Activated T-helper 17 cell treated with anti-CD3 and anti-CD28 coated beads, Interleukin-2, amount 50 U/mL, for 72 hours (primary cell): ENCODE results near the gene NTF3. TPM values are rescaled to one million over a fixed set of nuclear protein-coding genes. Genes with fewer than 3 reads are reported as not detected.

Experiments
- ATAC-seq: fragments of 150-1000 bp; cut with Tn5 transposase; replicated peaks from 2 replicates; pipeline ENCODE4 v1.10.0; 2021; ENCODE audit warnings: mild to moderate bottlenecking, moderate library complexity
- H3K27ac Mint-ChIP-seq: one replicate; pipeline ENCODE4 v1.8.0; 2022; ENCODE audit warnings: mixed read lengths
- H3K27me3 Mint-ChIP-seq: one replicate; pipeline ENCODE4 v1.8.0; 2022; ENCODE audit warnings: mixed read lengths
- H3K36me3 Mint-ChIP-seq: one replicate; pipeline ENCODE4 v1.8.0; 2022; ENCODE audit warnings: low read depth, mild to moderate bottlenecking, mixed read lengths
- H3K4me1 Mint-ChIP-seq: one replicate; pipeline ENCODE4 v1.8.0; 2022; ENCODE audit warnings: mixed read lengths
- H3K4me3 Mint-ChIP-seq: one replicate; pipeline ENCODE4 v1.8.0; 2022; ENCODE audit warnings: mild to moderate bottlenecking, mixed read lengths
- H3K9me3 Mint-ChIP-seq: one replicate; pipeline ENCODE4 v1.8.0; 2022; ENCODE audit warnings: mixed read lengths
- total RNA-seq, 2 donors: library from RNA; stranded (reverse); gene quantifications; one replicate each; pipeline ENCODE4 v1.2.3, GENCODE V29; 2022

Gene NTF3
- total RNA-seq, 2 donors from 2014 or later = not detected

DNA sequence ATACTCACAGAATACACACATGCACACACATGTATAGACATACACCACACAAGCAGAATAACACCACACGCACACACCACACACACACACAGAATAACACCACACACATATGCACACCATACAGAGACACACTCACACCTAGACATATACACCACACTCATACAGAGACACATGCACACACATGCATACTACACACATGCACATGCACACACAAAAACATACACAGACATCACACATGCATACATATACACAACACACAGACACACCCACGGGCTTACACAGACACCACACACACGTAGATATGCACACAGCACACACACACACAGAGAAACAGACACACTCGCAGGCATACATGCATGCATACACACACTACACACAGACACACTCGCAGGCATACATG, 49.7 kb downstream of the NTF3 start:
- Mint-ChIP-seq H3K4me1 (no peaks in the 10 kb centered on the region), H3K27me3 (no peaks in the 10 kb centered on the region), H3K27ac (no peak overlapping the region), H3K36me3 (no peaks in the 10 kb centered on the region), H3K4me3 (no peak overlapping the region), H3K9me3 (no peaks in the 10 kb centered on the region)
- no peak for ATAC-seq

DNA sequence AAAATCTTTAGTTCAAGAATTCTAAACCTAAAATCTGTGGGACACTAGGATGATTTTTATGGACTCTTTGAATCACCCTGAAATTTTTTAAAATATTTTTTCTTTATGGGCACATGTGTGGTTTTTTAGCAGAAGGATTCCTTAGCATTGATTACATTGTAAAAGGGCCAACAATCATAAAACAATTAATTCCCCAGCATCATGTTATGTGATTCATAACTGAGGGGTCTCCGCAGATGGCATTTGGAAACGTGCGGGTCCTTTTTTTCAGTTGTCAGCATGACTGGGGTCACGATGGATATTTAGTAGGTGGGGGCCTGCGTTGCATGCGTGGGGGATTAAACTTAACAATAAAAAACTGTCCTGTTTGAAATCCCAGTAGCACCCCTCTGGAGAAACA, 52.5 kb downstream of the NTF3 start:
- no peak for ATAC-seq
- Mint-ChIP-seq H3K4me3 (no peak overlapping the region), H3K36me3 (no peaks in the 10 kb centered on the region), H3K9me3 (no peaks in the 10 kb centered on the region), H3K27ac (no peak overlapping the region), H3K4me1 (no peaks in the 10 kb centered on the region), H3K27me3 (peaks cover 3% of the 10 kb centered on the region)

DNA sequence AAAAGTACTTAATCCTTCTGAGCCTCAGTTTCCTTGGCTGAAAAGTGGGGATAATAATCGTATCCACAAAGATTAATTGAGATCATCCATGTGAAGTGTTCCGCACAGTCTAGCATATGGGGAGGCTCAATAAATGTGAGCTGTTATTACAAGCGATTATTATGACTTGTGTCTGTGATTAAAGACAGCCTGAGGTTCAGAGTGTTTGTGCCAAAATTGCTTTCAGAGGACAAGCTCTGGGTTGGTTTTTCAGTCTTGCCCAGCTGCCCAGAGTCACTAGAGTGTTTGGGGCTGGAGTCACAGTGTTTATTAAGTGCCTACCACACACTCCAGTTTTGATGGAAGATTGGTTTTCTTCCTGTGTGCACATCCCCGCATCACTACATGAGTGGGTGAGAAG, 53.5 kb downstream of the NTF3 start:
- Mint-ChIP-seq H3K4me1 (no peaks in the 10 kb centered on the region), H3K27me3 (peaks cover 3% of the 10 kb centered on the region)
- no peak for ATAC-seq

DNA sequence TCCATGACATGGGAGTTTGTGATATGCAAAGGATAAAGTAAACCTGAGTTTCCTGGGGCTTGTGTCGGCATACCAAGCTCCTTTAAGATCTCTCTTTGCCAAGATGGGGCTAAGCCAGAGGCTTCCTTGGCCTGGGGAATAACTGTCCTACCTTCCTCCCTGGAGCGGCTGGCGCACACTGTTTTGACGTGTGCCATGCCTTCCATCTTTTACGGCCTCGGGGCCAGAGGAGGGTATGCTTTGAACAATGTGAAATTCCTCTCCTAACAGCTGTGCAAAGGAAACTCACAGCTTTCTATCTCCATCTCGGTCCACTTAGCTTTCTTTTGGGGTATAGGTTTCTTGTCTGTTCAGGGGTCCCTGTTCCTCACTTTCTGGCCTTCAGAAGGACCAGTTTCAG, 55.2 kb downstream of the NTF3 start:
- no peaks in the 10 kb centered on the region for H3K36me3 Mint-ChIP-seq
- H3K27me3 Mint-ChIP-seq = peaks cover 3% of the 10 kb centered on the region
- no peak for ATAC-seq
- no peaks in the 10 kb centered on the region for H3K9me3 Mint-ChIP-seq
- no peak overlapping the region for H3K4me3 Mint-ChIP-seq
- no peaks in the 10 kb centered on the region for H3K4me1 Mint-ChIP-seq
- no peak overlapping the region for H3K27ac Mint-ChIP-seq

More for the DNA sequence above, 53.5 kb downstream of the NTF3 start:
- H3K4me3 Mint-ChIP-seq = no peak overlapping the region
- no peaks in the 10 kb centered on the region for H3K36me3 Mint-ChIP-seq
- no peaks in the 10 kb centered on the region for H3K9me3 Mint-ChIP-seq
- H3K27ac Mint-ChIP-seq = no peak overlapping the region

DNA sequence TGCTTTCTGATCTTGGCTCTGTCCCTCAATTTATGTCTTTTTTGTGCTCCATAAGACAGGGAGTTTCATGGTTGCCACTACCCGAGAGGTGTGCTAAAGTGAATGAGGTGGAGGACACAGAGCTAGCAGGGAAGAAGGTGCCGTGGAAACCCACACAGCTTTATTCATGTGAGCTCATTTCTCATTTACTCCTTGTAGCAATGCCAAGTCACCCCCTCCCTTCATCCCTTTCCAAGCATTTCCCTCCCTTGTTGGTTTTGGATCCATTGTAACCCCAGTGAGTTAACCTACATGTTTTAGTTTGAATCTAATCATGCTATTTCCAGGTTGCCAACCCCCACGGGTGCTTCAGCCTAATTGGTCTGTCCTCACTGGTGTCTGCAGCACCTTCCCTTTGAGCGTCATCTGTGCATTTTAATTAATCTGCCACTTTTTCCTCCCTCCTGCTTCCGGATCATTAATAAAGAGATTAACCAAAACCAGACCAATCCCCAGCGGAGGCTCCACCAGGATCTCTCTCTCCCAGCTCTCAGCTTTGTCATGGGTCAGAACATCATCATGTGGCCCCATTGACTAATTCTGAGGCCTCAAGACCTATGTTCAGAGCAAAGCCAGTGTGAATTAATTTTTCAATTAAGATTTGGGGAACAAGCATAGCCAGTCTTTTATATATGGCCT, 56.2 kb downstream of the NTF3 start:
- ATAC-seq = no peak
- Mint-ChIP-seq H3K4me1 (no peaks in the 10 kb centered on the region), H3K27ac (no peak overlapping the region), H3K4me3 (no peak overlapping the region), H3K9me3 (no peaks in the 10 kb centered on the region), H3K27me3 (peaks cover 3% of the 10 kb centered on the region), H3K36me3 (no peaks in the 10 kb centered on the region)

DNA sequence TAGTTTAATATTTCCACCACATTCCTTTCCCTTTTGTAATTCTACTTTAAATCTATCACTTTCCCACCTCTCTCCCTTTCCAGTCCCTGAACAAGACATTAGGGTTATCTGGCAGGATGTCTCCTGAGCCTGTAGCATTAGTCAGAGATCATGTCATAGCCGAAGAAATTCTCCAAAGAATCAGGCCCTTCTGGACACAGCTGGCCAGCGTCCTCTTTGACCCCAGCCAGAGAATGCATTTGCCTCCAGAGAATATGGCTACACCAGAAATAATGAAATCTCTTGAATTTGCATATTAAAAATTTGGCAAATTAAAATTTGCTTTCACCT, 56.7 kb downstream of the NTF3 start:
- ATAC-seq = no peak
- Mint-ChIP-seq H3K27me3 (peaks cover 3% of the 10 kb centered on the region), H3K27ac (no peak overlapping the region), H3K4me1 (no peaks in the 10 kb centered on the region), H3K4me3 (no peak overlapping the region), H3K9me3 (no peaks in the 10 kb centered on the region), H3K36me3 (no peaks in the 10 kb centered on the region)

DNA sequence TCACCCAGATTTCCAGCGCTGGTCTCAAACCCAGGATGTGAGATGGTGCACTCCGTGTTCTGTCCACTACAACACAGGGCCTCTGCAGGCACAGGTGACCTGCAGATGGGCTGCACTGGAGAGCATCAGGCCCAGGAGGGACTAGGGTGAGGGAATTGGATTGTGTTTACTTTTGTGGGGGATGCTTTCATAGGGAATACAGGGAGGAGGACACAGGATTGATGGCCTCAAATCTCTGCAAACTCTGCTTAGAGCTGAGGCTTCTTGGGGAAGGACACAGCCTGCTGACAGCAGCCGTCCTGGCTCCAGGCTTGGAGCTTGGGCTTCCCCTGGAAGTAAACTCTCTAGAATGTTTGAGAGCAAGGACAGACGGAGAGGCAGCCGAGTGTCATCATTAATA, 57.1 kb downstream of the NTF3 start:
- H3K27ac Mint-ChIP-seq = no peak overlapping the region
- no peaks in the 10 kb centered on the region for H3K36me3 Mint-ChIP-seq
- H3K9me3 Mint-ChIP-seq = no peaks in the 10 kb centered on the region
- peaks cover 3% of the 10 kb centered on the region for H3K27me3 Mint-ChIP-seq
- no peak for ATAC-seq
- H3K4me1 Mint-ChIP-seq = no peaks in the 10 kb centered on the region
- H3K4me3 Mint-ChIP-seq = no peak overlapping the region

DNA sequence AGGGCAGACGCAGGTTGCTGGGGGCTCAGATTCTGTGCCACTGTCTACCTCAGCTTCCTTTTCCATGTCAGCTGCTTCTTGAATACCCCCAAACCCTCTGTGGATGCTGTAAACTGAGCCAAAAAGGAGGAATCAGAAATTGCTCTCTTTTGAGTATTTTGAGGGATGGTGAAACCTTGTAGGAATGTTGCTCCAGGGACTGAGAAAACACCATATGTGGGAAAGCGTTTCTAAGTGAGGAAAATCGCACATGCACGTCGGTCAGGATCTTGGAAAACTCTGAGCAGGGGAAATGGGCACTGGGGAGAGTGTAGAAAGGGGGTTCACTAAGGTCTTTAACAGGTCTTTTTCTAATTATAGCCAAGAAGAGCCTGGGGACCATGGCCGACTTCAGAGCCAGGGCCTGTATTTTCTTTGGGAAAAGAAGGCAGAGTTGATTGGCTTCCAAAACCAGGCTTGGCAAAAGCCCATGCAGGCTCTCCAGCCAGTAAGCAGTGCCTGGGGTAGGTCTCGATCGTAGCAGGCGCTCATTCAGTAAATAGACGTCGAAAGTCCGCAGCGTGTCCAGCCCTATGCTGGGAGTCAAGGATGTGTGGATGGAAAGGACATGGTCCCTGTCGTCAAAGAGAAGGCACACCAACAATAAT, 58.0 kb downstream of the NTF3 start:
- no peak for ATAC-seq
- Mint-ChIP-seq H3K27me3 (peaks cover 3% of the 10 kb centered on the region), H3K36me3 (no peaks in the 10 kb centered on the region), H3K4me1 (no peaks in the 10 kb centered on the region), H3K4me3 (no peak overlapping the region), H3K27ac (no peak overlapping the region), H3K9me3 (no peaks in the 10 kb centered on the region)

DNA sequence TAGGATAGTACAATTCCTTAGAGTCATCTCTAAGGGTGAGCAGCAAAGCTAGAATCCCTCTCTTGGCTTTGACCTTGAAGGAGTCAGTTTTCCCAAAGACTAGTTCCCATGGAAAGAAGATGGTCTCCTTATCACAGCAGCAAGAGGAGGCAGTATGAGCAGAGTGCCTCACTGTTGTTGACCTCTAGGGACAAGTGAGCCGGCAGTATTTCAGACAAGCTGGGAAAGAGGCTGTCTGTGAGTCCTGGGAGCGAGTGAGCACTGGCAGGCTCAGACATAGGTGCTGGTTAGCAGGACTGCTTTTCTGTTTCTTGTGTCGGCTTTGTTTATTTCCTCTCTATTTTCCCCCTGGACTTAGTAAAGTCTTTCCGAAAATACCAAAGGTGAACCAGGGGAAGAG, 60.7 kb downstream of the NTF3 start:
- no peak for ATAC-seq
- Mint-ChIP-seq H3K27me3 (peaks cover 3% of the 10 kb centered on the region), H3K4me1 (no peaks in the 10 kb centered on the region)

DNA sequence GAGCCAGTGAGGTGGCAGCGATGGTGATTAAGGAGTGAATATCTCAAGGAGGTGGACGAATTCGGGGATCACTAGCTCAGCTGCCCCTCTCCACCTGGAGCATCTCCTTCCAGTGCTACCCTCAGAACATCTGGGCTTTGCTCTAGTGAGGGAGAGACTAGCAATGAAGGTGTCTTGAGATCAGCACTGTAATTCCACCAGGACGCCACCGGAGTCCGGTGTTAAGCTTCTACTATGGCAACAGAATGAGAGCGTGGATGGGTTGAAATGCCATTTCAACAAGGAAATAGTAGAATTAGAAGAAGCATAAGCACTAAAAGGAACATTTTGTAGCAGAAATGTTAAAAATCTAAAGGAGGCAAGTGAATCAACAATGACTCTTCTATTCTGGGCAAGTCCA, 61.1 kb downstream of the NTF3 start:
- H3K36me3 Mint-ChIP-seq = no peaks in the 10 kb centered on the region
- ATAC-seq = no peak
- no peak overlapping the region for H3K4me3 Mint-ChIP-seq
- H3K27ac Mint-ChIP-seq = no peak overlapping the region
- H3K4me1 Mint-ChIP-seq = no peaks in the 10 kb centered on the region
- H3K27me3 Mint-ChIP-seq = peaks cover 3% of the 10 kb centered on the region
- no peaks in the 10 kb centered on the region for H3K9me3 Mint-ChIP-seq

More for the DNA sequence above, 60.7 kb downstream of the NTF3 start:
- Mint-ChIP-seq H3K9me3 (no peaks in the 10 kb centered on the region), H3K36me3 (no peaks in the 10 kb centered on the region), H3K4me3 (no peak overlapping the region), H3K27ac (no peak overlapping the region)

DNA sequence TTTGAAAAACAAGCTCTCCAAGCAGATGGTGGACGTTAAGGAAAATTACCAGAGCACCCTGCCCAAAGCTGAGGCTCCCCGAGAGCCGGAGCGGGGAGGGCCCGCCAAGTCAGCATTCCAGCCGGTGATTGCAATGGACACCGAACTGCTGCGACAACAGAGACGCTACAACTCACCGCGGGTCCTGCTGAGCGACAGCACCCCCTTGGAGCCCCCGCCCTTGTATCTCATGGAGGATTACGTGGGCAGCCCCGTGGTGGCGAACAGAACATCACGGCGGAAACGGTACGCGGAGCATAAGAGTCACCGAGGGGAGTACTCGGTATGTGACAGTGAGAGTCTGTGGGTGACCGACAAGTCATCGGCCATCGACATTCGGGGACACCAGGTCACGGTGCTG, 62.4 kb downstream of the NTF3 start:
- no peak overlapping the region for H3K4me3 Mint-ChIP-seq
- ATAC-seq = no peak
- H3K27ac Mint-ChIP-seq = no peak overlapping the region
- no peaks in the 10 kb centered on the region for H3K9me3 Mint-ChIP-seq
- H3K27me3 Mint-ChIP-seq = peaks cover 4% of the 10 kb centered on the region
- H3K36me3 Mint-ChIP-seq = no peaks in the 10 kb centered on the region
- no peaks in the 10 kb centered on the region for H3K4me1 Mint-ChIP-seq

DNA sequence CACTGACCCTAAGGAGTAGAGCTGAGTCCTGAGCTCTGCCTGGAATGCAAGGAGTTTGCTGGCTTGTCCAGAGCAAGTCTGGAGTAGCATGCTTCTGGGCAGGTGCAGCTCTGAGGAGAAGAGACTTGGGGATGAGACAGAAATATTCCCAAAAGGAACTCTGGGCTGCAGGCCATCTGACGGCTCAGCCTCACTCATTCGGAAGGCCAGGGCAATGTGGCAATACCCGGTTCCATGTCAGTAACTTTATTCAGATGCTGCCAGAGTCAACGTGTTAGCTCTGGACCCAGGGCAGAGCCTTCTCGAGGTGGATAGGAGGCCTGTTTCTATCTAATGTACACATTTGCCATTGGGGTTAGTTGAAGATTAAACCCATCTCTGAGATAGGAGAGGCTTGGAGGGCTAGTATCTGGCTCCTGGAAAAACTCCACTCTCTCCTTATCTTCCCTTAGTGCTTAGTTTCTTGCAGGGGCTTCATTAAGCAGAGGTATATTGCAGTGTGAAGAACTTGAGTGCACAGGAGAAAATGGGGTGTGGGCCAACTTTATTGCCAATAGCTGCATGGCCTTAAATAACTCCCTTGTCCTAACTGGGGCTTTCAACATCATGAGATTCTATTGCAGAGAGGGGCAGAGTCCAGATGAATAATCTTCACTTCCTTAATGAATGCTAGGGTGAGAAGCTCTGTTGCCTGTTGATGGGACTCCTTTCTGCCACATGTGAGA, 65.6 kb downstream of the NTF3 start:
- Mint-ChIP-seq H3K4me3 (no peak overlapping the region), H3K9me3 (no peaks in the 10 kb centered on the region), H3K36me3 (no peaks in the 10 kb centered on the region), H3K4me1 (no peaks in the 10 kb centered on the region), H3K27me3 (peaks cover 11% of the 10 kb centered on the region), H3K27ac (no peak overlapping the region)
- ATAC-seq = no peak

DNA sequence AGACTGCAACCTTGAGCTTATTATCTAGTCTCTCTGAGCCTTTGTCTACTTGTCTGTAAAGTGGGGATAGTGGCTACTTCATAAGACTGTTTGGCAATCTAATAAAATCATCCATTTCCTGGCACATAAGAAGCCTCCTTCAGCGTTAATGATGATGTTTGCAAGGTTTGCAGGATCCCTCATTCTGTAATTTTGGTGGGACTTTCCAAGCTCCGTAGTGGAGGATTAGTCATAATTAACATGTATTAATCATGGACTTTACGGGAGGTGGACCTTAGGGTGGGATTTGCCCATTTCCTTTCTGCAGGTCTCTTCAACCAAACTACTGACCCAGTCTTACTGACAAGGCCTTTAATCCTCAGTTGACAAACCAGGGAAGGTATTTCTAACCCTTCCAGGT, 66.2 kb downstream of the NTF3 start:
- no peak for ATAC-seq
- no peak overlapping the region for H3K4me3 Mint-ChIP-seq
- no peaks in the 10 kb centered on the region for H3K9me3 Mint-ChIP-seq
- H3K4me1 Mint-ChIP-seq = no peaks in the 10 kb centered on the region
- H3K36me3 Mint-ChIP-seq = no peaks in the 10 kb centered on the region
- H3K27me3 Mint-ChIP-seq = peaks cover 11% of the 10 kb centered on the region
- H3K27ac Mint-ChIP-seq = no peak overlapping the region

DNA sequence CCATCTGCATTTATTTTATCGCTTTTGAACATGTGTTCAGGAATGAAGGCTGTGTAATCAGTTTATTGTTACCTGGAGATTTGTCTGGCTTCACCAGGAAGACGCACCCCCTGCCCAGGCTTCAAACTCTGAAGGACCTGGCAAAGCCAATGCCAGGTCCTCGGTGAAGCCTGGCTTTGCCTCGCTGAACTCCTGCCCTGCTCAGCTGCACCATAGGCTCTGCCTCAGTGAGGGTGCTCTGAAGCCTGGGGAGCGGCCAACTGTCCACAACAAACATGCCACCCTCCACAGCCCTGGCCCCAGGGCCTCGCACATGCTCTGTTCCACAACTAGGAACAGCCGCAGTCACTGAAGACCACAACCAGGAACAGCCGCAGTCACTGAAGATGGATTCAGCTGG, 66.9 kb downstream of the NTF3 start:
- ATAC-seq = no peak
- Mint-ChIP-seq H3K9me3 (no peaks in the 10 kb centered on the region), H3K36me3 (no peaks in the 10 kb centered on the region), H3K4me3 (no peak overlapping the region), H3K27ac (no peak overlapping the region), H3K4me1 (no peaks in the 10 kb centered on the region), H3K27me3 (peaks cover 11% of the 10 kb centered on the region)

DNA sequence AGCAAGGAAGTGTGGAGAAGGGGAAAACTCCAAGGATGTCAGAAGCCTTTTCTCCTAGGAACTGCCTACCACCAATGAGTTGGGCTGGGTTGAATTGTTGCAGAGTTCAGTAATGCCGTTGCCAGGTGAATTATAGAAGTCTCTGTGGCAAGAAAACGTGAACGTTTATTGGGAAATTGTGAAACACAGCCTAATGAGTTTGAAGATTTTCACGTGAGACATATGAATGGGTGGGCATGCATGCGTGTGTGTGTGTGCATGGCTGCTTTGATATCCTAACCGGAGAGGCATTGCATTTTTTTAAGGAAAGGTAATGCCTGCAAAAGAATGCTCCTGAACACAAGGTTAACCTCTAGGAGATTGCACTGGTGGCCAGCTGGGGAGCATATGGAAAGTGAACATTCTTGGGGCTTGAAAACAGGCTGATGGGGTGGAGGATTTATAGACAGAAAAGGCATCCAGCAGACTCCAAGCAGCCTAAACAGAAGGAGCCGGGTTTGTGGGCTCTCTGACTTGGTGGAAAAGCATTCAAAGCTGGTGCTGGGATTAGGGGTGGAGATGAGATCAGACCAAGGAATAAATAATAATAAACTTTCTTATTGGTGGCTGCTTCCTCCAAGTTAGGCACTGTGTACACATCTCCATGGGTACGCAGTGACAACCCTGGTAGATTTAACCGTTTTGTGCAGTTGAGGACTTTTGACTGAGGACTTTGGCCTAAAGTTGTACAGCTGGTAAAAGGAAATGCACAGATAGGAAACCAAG, 67.8 kb downstream of the NTF3 start:
- H3K27me3 Mint-ChIP-seq = peaks cover 11% of the 10 kb centered on the region
- H3K4me1 Mint-ChIP-seq = no peaks in the 10 kb centered on the region
- no peak overlapping the region for H3K27ac Mint-ChIP-seq
- no peak for ATAC-seq
- H3K36me3 Mint-ChIP-seq = no peaks in the 10 kb centered on the region
- H3K9me3 Mint-ChIP-seq = no peaks in the 10 kb centered on the region
- H3K4me3 Mint-ChIP-seq = no peak overlapping the region
